ENCODE data around the gene FAM219A. TPM values are rescaled to one million over a fixed set of nuclear protein-coding genes. Genes with fewer than 3 reads are reported as not detected.
"Not testable (repeated sequence)": the region's sequence is repeated elsewhere in the genome, so short reads cannot be mapped to it uniquely, and the experiment has no call there.

The FAM219A gene
- polyA plus RNA-seq, 2 donors = 4.2 TPM

DNA sequence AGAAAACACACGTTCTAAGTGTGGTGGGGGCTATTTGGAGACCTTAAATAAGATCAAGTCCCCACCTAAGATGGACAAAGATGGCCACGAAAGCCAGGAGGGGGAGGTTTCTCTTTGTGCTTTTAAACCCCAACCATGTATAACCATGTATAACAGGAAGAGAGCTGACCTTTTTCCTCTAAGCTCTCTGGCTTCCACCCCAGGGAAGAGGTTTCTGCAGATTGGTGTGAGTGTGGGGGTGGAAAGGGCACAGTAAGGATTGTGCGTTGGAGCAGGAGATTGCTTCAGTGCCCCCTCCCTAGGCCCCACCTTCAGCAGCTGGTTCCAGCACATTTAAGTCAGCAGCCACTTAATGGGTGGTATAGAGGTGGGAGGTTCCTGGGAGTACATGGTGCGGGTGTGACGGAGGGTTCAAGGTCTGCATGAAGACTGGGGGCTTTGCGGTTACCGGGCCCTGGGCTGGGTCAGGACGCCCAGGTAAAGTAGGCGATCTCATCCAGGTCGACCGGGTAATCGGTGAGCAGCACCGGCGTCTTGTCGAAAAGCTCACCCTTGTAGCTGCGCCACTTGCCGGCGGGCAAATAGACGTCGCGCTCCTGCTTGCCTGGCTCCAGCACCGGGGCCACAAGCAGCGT, 87.9 kb downstream of the FAM219A start:
- H3K9me3 ChIP-seq (ENCODE audit: control insufficient read depth in 2 of 2, insufficient read depth in 1 of 2, low read depth in 1 of 2, low read length in 1 of 2) = peaks cover 0 to 4% of the 10 kb centered on the region in 2 donors
- peaks cover 0 to 7% of the 10 kb centered on the region in 2 donors for H3K4me1 ChIP-seq (ENCODE audit: control insufficient read depth in 2 of 2, insufficient read depth in 2 of 2, low read length in 1 of 2)
- WGBS, 2 donors = 74 to 83% methylated on average over 23 of the region's 23 CpGs
- H3K27me3 ChIP-seq (ENCODE audit: control insufficient read depth in 1 of 2, insufficient read depth in 2 of 2, low read length in 2 of 2) = no peaks in the 10 kb centered on the region
- no peak overlapping the region for H3K27ac ChIP-seq (ENCODE audit: low read depth in 2 of 2, low read length in 1 of 2)
- no peak overlapping the region for H3K4me3 ChIP-seq (ENCODE audit: low read depth in 1 of 2, low read length in 2 of 2)
- peaks cover 0 to 23% of the 10 kb centered on the region in 2 donors for H3K36me3 ChIP-seq (ENCODE audit: control insufficient read depth in 2 of 2, insufficient read depth in 2 of 2, low read length in 1 of 2)

DNA sequence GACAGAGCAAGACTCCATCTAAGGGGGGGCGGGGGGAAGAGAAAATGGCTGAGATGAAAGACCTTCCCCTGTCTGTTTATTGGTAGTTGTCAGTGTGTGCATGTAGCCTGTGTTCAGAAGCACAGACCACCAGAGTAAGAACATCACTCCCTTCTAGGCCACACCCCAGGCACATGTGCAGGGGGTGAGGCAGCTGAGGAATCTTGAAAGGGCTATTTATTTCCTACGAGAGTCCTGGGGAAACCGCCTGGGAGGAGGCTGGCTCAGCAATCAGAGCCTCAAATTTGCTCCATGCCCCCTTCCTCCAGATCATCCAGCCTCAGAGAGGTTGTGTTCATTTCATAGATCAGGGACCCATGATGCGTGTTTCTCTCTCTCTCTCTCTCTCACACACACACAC, 88.7 kb downstream of the FAM219A start:
- no peak overlapping the region for H3K4me3 ChIP-seq (ENCODE audit: low read depth in 1 of 2, low read length in 2 of 2)
- H3K9me3 ChIP-seq (ENCODE audit: control insufficient read depth in 2 of 2, insufficient read depth in 1 of 2, low read depth in 1 of 2, low read length in 1 of 2) = peaks cover 0 to 4% of the 10 kb centered on the region in 2 donors
- peaks cover 0 to 5% of the 10 kb centered on the region in 2 donors for H3K4me1 ChIP-seq (ENCODE audit: control insufficient read depth in 2 of 2, insufficient read depth in 2 of 2, low read length in 1 of 2)
- 90 to 96% methylated on average over 4 of the region's 4 CpGs for WGBS, 2 donors
- H3K36me3 ChIP-seq (ENCODE audit: control insufficient read depth in 2 of 2, insufficient read depth in 2 of 2, low read length in 1 of 2) = peaks cover 0 to 23% of the 10 kb centered on the region in 2 donors
- H3K27me3 ChIP-seq (ENCODE audit: control insufficient read depth in 1 of 2, insufficient read depth in 2 of 2, low read length in 2 of 2) = no peaks in the 10 kb centered on the region
- H3K27ac ChIP-seq (ENCODE audit: low read depth in 2 of 2, low read length in 1 of 2) = no peak overlapping the region

DNA sequence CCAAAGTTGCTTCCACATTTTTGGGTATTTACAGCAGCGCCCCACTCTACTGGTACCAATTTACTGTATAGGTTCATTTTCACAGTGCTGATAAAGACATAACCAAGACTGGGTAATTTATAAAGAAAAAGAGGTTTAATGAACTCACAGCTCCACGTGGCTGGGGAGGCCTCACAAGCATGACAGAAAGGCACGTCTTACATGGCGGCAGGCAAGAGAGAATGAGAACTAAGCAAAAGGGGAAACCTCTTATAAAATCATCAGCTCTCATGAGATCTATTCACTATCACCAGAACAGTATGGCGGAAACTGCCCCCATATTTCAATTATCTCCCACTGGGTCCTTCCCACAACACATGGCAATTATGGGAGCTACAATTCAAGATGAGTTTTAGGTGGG, 89.6 kb downstream of the FAM219A start:
- not testable (repeated sequence) for H3K4me3 ChIP-seq (ENCODE audit: low read depth in 1 of 2, low read length in 2 of 2); H3K27ac ChIP-seq (ENCODE audit: low read depth in 2 of 2, low read length in 1 of 2); H3K27me3 ChIP-seq (ENCODE audit: control insufficient read depth in 1 of 2, insufficient read depth in 2 of 2, low read length in 2 of 2); H3K4me1 ChIP-seq (ENCODE audit: control insufficient read depth in 2 of 2, insufficient read depth in 2 of 2, low read length in 1 of 2); H3K9me3 ChIP-seq (ENCODE audit: control insufficient read depth in 2 of 2, insufficient read depth in 1 of 2, low read depth in 1 of 2, low read length in 1 of 2)
- H3K36me3 ChIP-seq (ENCODE audit: control insufficient read depth in 2 of 2, insufficient read depth in 2 of 2, low read length in 1 of 2) = peaks cover 0 to 23% of the 10 kb centered on the region in 2 donors
- WGBS, 2 donors = 93 to 96% methylated on average over 5 of the region's 5 CpGs

DNA sequence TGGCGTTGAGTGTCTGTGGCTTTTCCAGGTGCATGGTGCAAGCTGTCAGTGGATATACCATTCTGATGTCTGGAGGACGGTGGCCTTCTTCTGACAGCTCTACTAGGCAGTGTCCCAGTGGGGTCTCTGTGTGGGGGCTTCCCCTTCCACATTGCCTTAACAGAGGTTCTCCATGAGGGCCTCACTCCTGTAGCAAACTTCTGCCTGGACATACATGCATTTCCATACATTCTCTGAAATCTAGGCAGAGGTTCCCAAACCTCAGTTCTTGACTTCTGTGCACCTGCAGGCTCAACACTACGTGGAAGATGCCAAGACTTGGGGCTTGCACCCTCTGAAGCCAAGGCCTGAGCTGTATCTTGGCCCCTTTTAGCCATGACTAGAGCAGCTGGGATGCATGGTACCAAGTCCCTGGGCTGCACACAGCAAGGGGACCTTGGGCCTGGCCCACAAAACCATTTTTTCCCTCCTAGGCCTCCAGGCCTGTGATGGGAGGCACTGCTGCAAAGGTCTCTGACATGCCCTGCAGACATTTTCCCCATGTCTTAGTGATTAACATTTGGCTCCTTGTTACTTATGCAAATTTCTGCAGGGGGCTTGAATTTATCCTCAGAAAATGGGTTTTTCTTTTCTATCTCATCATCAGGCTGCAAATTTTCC, 90.5 kb downstream of the FAM219A start:
- WGBS, 2 donors = 92 to 95% methylated on average over 3 of the region's 3 CpGs
- H3K36me3 ChIP-seq (ENCODE audit: control insufficient read depth in 2 of 2, insufficient read depth in 2 of 2, low read length in 1 of 2) = peaks cover 0 to 23% of the 10 kb centered on the region in 2 donors
- H3K4me1 ChIP-seq (ENCODE audit: control insufficient read depth in 2 of 2, insufficient read depth in 2 of 2, low read length in 1 of 2); H3K4me3 ChIP-seq (ENCODE audit: low read depth in 1 of 2, low read length in 2 of 2); H3K9me3 ChIP-seq (ENCODE audit: control insufficient read depth in 2 of 2, insufficient read depth in 1 of 2, low read depth in 1 of 2, low read length in 1 of 2); H3K27ac ChIP-seq (ENCODE audit: low read depth in 2 of 2, low read length in 1 of 2); H3K27me3 ChIP-seq (ENCODE audit: control insufficient read depth in 1 of 2, insufficient read depth in 2 of 2, low read length in 2 of 2): not testable (repeated sequence)

DNA sequence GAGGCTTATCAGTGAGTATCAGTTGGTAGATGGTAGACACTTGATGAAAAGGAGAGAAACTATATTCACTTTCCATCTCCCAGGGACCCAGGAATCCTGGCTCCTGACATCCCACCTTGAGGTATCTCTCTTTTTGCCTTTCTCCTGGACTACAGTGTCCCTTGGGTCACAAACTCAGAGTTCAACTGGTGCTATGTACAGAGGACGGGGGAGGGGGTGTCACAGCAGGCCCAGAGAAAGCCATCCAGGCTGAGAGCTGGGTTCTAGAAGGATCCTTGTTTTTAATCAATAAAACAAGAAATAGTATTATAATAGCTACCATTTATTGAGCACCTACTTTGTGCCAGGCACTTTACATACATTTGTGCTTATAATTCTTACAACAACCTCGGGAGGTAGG, 92.0 kb downstream of the FAM219A start:
- peaks cover 0 to 2% of the 10 kb centered on the region in 2 donors for H3K4me1 ChIP-seq (ENCODE audit: control insufficient read depth in 2 of 2, insufficient read depth in 2 of 2, low read length in 1 of 2)
- 89 to 93% methylated on average over 2 of the region's 2 CpGs for WGBS, 2 donors
- H3K27ac ChIP-seq (ENCODE audit: low read depth in 2 of 2, low read length in 1 of 2) = no peak overlapping the region
- H3K4me3 ChIP-seq (ENCODE audit: low read depth in 1 of 2, low read length in 2 of 2) = no peak overlapping the region
- no peaks in the 10 kb centered on the region for H3K27me3 ChIP-seq (ENCODE audit: control insufficient read depth in 1 of 2, insufficient read depth in 2 of 2, low read length in 2 of 2)
- H3K36me3 ChIP-seq (ENCODE audit: control insufficient read depth in 2 of 2, insufficient read depth in 2 of 2, low read length in 1 of 2) = peaks cover 0 to 11% of the 10 kb centered on the region in 2 donors
- peaks cover 0 to 2% of the 10 kb centered on the region in 2 donors for H3K9me3 ChIP-seq (ENCODE audit: control insufficient read depth in 2 of 2, insufficient read depth in 1 of 2, low read depth in 1 of 2, low read length in 1 of 2)

DNA sequence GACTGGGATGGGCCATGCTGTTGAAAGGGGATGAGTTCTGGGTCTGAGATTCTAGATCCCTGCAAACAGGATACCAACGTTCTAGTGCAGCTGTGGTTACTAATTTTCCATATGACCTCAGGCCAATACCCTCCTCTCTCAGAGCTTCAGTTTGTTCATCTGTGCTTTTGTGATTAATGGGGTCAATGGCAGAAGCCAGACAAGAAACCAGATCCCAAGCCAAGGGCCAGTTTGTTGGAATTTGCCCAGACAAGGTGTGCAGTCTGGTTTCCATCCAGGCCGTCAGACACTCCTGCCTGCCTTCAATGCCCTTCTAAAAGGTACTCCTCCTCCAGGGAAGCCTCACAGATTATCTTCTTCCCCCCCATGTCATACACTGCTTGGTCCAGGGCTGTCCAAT, 93.1 kb downstream of the FAM219A start:
- H3K27ac ChIP-seq (ENCODE audit: low read depth in 2 of 2, low read length in 1 of 2) = no peak overlapping the region
- 55 to 61% methylated on average over 2 of the region's 2 CpGs for WGBS, 2 donors
- no peaks in the 10 kb centered on the region for H3K4me1 ChIP-seq (ENCODE audit: control insufficient read depth in 2 of 2, insufficient read depth in 2 of 2, low read length in 1 of 2)
- H3K36me3 ChIP-seq (ENCODE audit: control insufficient read depth in 2 of 2, insufficient read depth in 2 of 2, low read length in 1 of 2) = peaks cover 0 to 5% of the 10 kb centered on the region in 2 donors
- no peak overlapping the region for H3K4me3 ChIP-seq (ENCODE audit: low read depth in 1 of 2, low read length in 2 of 2)
- H3K27me3 ChIP-seq (ENCODE audit: control insufficient read depth in 1 of 2, insufficient read depth in 2 of 2, low read length in 2 of 2) = no peaks in the 10 kb centered on the region
- no peaks in the 10 kb centered on the region for H3K9me3 ChIP-seq (ENCODE audit: control insufficient read depth in 2 of 2, insufficient read depth in 1 of 2, low read depth in 1 of 2, low read length in 1 of 2)

DNA sequence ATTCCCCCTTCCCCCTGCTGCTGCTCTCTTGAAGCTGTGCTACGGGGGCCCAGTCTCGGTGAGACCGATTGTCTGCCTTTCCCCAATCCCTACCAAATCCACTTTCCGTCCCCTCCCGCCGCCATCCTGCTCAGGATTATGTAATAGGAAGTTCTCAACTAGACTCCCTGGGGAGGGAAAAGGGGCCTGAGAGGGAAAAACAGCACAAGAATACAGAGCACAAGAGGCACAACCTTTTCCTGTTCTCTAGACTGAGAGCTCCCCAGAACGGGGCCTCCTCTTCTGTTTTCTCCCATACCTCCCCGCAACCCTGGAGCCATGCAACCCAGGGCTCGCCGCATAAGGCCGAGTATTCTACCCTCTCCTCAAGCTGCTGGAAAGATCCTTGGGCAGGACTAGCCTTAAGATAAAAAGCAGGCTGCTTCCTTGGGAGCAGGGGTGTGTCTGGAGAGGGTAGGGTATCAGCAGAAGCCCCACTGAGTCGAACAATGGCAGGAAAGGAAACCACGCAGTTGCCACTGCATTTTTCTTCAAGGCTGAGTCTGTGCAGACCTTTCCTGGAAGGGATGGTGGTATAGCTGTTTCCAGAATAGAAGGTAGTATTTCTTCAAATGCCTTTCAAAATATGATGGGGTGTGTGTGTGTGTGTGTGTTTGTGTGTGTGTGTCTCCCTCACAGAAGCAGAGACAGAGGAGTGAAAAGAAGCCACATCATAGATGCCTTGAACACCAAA, 94.6 kb downstream of the FAM219A start:
- Histone ChIP-seq H3K27ac (ENCODE audit: low read depth in 2 of 2, low read length in 1 of 2) (peak overlapping the region in 1 of 2 donors; percentile 11), H3K36me3 (ENCODE audit: control insufficient read depth in 2 of 2, insufficient read depth in 2 of 2, low read length in 1 of 2) (no peaks in the 10 kb centered on the region)
- 66 to 75% methylated on average over 13 of the region's 13 CpGs for WGBS, 2 donors

DNA sequence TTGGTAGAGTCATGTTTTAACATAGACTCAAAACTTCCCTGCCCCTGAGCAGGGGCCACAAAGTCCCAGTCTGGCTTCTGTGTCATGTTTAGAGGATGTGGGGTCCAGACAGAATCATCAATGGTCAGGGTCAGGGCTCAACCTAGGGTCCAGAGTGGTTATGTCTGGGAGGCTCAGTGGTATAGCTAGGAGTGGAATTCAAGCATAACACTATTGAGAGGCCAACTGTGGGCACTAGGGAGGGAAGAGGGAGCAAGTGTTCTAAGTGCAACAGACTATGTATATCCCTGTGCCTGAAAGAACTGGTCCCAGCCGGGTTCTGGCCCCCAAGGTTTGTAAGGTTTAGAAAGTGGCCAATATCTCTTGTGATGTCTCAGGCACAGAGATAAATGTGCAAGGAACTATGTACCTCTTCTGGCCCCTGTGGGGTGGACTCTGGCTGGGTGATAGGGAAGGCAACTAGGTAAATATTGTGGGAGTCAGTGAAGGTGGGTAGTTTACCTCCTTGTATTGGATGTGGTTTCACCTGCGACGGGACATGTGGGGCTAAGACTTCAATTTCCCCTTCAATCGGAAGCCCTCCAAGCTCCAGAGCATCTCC, 95.7 kb downstream of the FAM219A start:
- H3K36me3 ChIP-seq (ENCODE audit: control insufficient read depth in 2 of 2, insufficient read depth in 2 of 2, low read length in 1 of 2) = no peaks in the 10 kb centered on the region
- no peak overlapping the region for H3K4me3 ChIP-seq (ENCODE audit: low read depth in 1 of 2, low read length in 2 of 2)
- H3K27me3 ChIP-seq (ENCODE audit: control insufficient read depth in 1 of 2, insufficient read depth in 2 of 2, low read length in 2 of 2) = no peaks in the 10 kb centered on the region
- no peaks in the 10 kb centered on the region for H3K9me3 ChIP-seq (ENCODE audit: control insufficient read depth in 2 of 2, insufficient read depth in 1 of 2, low read depth in 1 of 2, low read length in 1 of 2)
- no peaks in the 10 kb centered on the region for H3K4me1 ChIP-seq (ENCODE audit: control insufficient read depth in 2 of 2, insufficient read depth in 2 of 2, low read length in 1 of 2)
- H3K27ac ChIP-seq (ENCODE audit: low read depth in 2 of 2, low read length in 1 of 2) = no peak overlapping the region
- 80 to 93% methylated on average over 4 of the region's 4 CpGs for WGBS, 2 donors

More for the DNA sequence above, 94.6 kb downstream of the FAM219A start:
- H3K27me3 ChIP-seq (ENCODE audit: control insufficient read depth in 1 of 2, insufficient read depth in 2 of 2, low read length in 2 of 2) = no peaks in the 10 kb centered on the region
- no peaks in the 10 kb centered on the region for H3K9me3 ChIP-seq (ENCODE audit: control insufficient read depth in 2 of 2, insufficient read depth in 1 of 2, low read depth in 1 of 2, low read length in 1 of 2)
- H3K4me1 ChIP-seq (ENCODE audit: control insufficient read depth in 2 of 2, insufficient read depth in 2 of 2, low read length in 1 of 2) = no peaks in the 10 kb centered on the region
- no peak overlapping the region for H3K4me3 ChIP-seq (ENCODE audit: low read depth in 1 of 2, low read length in 2 of 2)

DNA sequence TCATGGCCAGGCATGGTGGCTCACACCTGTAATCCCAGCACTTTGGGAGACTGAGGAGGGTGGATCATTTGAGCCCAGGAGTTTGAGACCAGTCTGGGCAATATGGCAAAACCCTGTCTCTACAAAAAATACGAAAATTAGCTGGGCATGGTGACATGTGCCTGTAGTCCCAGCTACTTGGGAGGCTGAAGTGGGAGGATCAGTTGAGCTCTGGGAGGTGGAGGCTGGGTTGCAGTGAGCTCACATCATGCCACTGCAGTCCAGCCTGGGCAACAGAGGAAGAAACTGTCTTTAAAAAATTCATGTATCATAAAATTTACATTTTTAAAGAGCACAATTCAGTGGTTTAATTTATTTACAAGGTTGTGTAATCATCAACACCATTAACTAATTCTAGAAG, 105.4 kb downstream of the FAM219A start:
- not testable (repeated sequence) for H3K36me3 ChIP-seq (ENCODE audit: control insufficient read depth in 2 of 2, insufficient read depth in 2 of 2, low read length in 1 of 2); H3K9me3 ChIP-seq (ENCODE audit: control insufficient read depth in 2 of 2, insufficient read depth in 1 of 2, low read depth in 1 of 2, low read length in 1 of 2); H3K27ac ChIP-seq (ENCODE audit: low read depth in 2 of 2, low read length in 1 of 2); H3K4me3 ChIP-seq (ENCODE audit: low read depth in 1 of 2, low read length in 2 of 2); H3K4me1 ChIP-seq (ENCODE audit: control insufficient read depth in 2 of 2, insufficient read depth in 2 of 2, low read length in 1 of 2); H3K27me3 ChIP-seq (ENCODE audit: control insufficient read depth in 1 of 2, insufficient read depth in 2 of 2, low read length in 2 of 2)
- WGBS, 2 donors = 87 to 96% methylated on average over 1 of the region's 1 CpG
